Stimulated activated CD8-positive, alpha-beta memory T cell treated with anti-CD3 and anti-CD28 coated beads, Interleukin-12 subunit alpha, Interleukin-12 subunit beta, amount 100 ng/mL, for 24 hours (primary cell): Measurements from ENCODE around the gene B4GALNT1.
"Not testable (repeated sequence)": the region's sequence is repeated elsewhere in the genome, so short reads cannot be mapped to it uniquely, and the experiment has no call there.

ENCODE experiments used
- DNase-seq: peaks from one replicate; pipeline ENCODE4 v3.0.0-alpha.2; 2020; ENCODE audit errors: extremely low read depth

The B4GALNT1 gene

GRCh38 chr12:57632958-57633840, at the start of gene B4GALNT1:
TSS of gene B4GALNT1 (minus strand) at chr12:57633201. CDS start at chr12:57632132, 1,069 bp downstream.
- DNase-seq = no peak

GRCh38 chr12:57679697-57680096, 46.7 kb upstream of the B4GALNT1 start:
- DNase-seq = no peak

- not testable (repeated sequence) for DNase-seq
Measured at GRCh38 chr12:57677947-57678346, 44.9 kb upstream of the B4GALNT1 start.

- no peak for DNase-seq
Measured at GRCh38 chr12:57674691-57675090, 41.7 kb upstream of the B4GALNT1 start.

GRCh38 chr12:57672801-57673200, 39.8 kb upstream of the B4GALNT1 start:
- no peak for DNase-seq

GRCh38 chr12:57671811-57672210, 38.8 kb upstream of the B4GALNT1 start:
- not testable (repeated sequence) for DNase-seq

- DNase-seq = not testable (repeated sequence)
Measured at GRCh38 chr12:57669691-57670090, 36.7 kb upstream of the B4GALNT1 start.

- no peak for DNase-seq
Measured at GRCh38 chr12:57666897-57667296, 33.9 kb upstream of the B4GALNT1 start.

- DNase-seq = not testable (repeated sequence)
Measured at GRCh38 chr12:57665066-57665820, 32.2 kb upstream of the B4GALNT1 start.

GRCh38 chr12:57661376-57661775, 28.4 kb upstream of the B4GALNT1 start:
- DNase-seq = no peak

- no peak for DNase-seq
Measured at GRCh38 chr12:57658890-57659289, 25.9 kb upstream of the B4GALNT1 start.

- no peak for DNase-seq
Measured at GRCh38 chr12:57657744-57658143, 24.7 kb upstream of the B4GALNT1 start.

- DNase-seq = not testable (repeated sequence)
Measured at GRCh38 chr12:57656408-57656807, 23.4 kb upstream of the B4GALNT1 start.

GRCh38 chr12:57655541-57656240, 22.7 kb upstream of the B4GALNT1 start:
- DNase-seq = no peak

GRCh38 chr12:57654042-57654441, 21.0 kb upstream of the B4GALNT1 start:
- no peak for DNase-seq

GRCh38 chr12:57646659-57647049, 13.7 kb upstream of the B4GALNT1 start:
- DNase-seq = not testable (repeated sequence)

- not testable (repeated sequence) for DNase-seq
Measured at GRCh38 chr12:57645990-57646658, 13.1 kb upstream of the B4GALNT1 start.

GRCh38 chr12:57641699-57642442, 8.9 kb upstream of the B4GALNT1 start:
- no peak for DNase-seq

GRCh38 chr12:57640175-57641042, 7.4 kb upstream of the B4GALNT1 start:
- no peak for DNase-seq

- no peak for DNase-seq
Measured at GRCh38 chr12:57638096-57638495, 5.1 kb upstream of the B4GALNT1 start.
